Fibroblast of skin of right quadriceps (primary cell): ENCODE measurements around the gene GFPT1.

Experiments
- DNase-seq: peaks from one replicate; pipeline ENCODE4 v3.0.0-alpha.2; 2013

The GFPT1 gene

DNA sequence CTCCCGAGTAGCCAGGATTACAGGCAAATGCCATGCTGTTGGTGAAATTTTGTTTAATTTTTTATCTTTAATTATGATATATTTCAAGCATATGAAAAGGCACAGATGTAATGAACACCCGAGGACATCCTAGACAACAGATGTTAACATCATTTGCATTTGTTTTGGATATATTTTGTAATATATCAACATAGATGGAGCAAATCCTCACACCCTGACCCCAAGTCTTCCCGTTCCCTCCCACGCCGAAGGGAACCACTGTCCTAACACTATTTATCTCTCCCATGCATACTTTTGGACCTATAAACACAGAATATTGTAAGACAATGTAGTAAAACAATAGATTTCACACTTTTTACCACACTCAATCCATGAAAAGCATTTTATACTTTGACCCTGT, 99.5 kb downstream of the GFPT1 start:
- DNase-seq: no peak

GRCh38 chr2:69285379-69285894, 101.6 kb downstream of the GFPT1 start:
- no peak for DNase-seq

GRCh38 chr2:69280796-69281412, 106.1 kb downstream of the GFPT1 start:
- no peak for DNase-seq

DNA sequence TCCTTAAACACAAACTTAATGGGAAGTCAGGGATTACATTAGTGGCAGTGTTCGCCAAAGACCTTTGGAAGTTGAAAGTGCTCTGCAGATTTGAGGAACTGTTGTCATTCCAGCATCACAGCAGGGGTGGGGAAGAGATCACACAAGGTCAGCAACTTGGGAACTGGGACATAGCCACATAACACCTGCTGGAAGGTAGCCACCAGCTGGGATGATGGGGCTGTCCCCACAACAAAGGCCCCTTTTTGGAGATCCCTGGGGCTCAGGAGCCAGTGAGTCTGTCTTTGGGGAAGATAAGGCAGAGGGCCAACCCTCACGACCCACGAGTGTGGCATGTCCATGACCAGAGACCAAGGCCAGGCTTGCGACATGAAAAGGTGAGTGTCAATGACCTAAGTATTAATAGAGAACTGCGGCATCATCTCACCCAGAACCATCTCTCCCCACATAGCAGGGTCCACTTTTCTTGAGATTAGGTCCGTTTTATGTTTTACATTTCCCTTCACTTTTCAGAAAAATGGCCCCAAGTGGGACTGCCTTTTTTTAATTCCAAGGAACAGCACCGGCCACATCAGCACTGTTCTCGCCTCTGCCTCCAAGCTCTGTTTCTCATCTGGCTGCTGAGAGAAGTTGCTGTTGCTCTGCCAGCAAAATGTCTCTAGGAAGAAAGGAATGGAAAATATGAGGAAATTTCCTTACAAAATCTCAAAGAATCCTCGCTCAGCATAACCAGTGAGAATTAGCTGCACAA, 106.9 kb downstream of the GFPT1 start:
- no peak for DNase-seq

GRCh38 chr2:69279211-69279610, 107.8 kb downstream of the GFPT1 start:
- peak; percentile 51 for DNase-seq

GRCh38 chr2:69278366-69278765, 108.7 kb downstream of the GFPT1 start:
- DNase-seq: peak; percentile 30

DNA sequence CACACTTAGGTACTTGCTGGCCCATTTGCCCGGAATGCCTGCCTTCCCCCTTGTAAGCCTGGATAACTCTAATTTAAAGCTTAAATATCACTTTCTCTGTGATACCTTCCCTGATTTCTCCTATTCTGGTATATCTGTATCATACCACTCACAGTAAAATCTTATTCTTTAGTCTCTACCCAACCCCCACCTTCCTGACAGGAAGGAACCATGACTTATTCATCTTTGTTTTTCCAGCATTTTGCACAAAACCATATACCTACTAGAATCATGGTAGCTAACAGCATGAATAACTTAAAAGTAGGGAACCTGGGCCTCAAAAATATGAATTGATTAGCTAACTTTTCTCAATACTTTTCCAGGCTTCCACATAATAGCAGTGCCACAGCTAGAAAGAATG, 111.5 kb downstream of the GFPT1 start:
- no peak for DNase-seq

DNA sequence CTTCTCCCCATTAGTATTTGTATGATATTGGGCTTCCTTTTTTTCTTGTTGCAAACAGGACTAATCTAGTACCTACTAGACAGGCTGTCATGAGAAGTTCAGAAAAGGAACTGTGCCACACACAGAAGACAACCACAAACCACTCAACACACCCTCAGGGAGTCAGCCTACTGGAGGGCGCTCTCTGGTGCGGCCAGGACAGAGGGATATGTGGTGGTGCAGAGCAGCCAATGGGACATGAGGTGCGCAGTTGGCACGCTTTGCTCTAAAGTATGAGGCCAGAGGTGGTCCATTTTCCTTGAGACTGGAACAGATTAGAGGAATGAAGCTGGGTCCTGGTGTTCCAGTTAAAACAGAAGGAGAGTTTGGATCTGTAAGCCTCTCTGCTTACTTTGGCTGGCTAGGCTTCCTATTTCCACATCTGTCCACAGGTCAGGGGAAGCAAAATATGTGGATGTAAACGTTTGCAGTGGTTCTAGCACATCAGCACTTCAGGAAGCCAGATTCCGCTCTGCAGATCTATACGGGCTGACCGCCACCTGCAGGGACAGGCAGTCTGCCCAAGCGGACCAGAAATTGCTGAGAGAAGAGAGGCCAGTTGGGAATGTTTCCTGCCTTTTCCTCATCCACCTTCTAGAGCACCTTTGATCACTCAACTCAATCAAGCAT, 114.1 kb downstream of the GFPT1 start:
- no peak for DNase-seq

GRCh38 chr2:69271831-69272257, 115.2 kb downstream of the GFPT1 start:
- peak; percentile 70 for DNase-seq
